GM23338 (cell line): ENCODE data around the gene NBAS. TPM values are rescaled to one million over a fixed set of nuclear protein-coding genes. Genes with fewer than 3 reads are reported as not detected.

ENCODE experiments used
- ATAC-seq: fragments of 200-7000 bp; cut with Tn5 transposase; 3 replicates; pipeline ENCODE4 v1.9.1; 2020
- DNase-seq: peaks from one replicate; pipeline ENCODE4 v3.0.0-alpha.2; 2015; ENCODE audit warnings: low spot score
- H2AFZ ChIP-seq: fragments of 200-600 bp; sonication (generic); 2 replicates; pipeline ENCODE4 v1.8.0; 2016; ENCODE audit warnings: antibody characterized with exemption, mild to moderate bottlenecking, moderate library complexity
- H3F3A ChIP-seq: fragments of 200-600 bp; sonication (generic); replicated peaks from 2 replicates; pipeline ENCODE4 v1.8.0; 2017; ENCODE audit warnings: antibody characterized with exemption, mixed run types, low read depth
- H3K27ac ChIP-seq: fragments of 200-600 bp; sonication (generic); 2 replicates; pipeline ENCODE4 v1.6.1; 2016; ENCODE audit warnings: low read depth
- H3K27me3 ChIP-seq: fragments of 200-600 bp; sonication (generic); 2 replicates; pipeline ENCODE4 v1.8.0; 2016; ENCODE audit warnings: mild to moderate bottlenecking, mixed run types, moderate library complexity; ENCODE audit not compliant: insufficient read depth
- H3K36me3 ChIP-seq: fragments of 200-600 bp; sonication (generic); 2 replicates; pipeline ENCODE4 v1.8.0; 2016; ENCODE audit warnings: mild to moderate bottlenecking; ENCODE audit not compliant: insufficient read depth
- H3K4me1 ChIP-seq: fragments of 200-600 bp; sonication (generic); 2 replicates; pipeline ENCODE4 v1.8.0; 2016; ENCODE audit warnings: mild to moderate bottlenecking, moderate library complexity; ENCODE audit not compliant: insufficient read depth
- H3K4me2 ChIP-seq: fragments of 200-600 bp; sonication (generic); 2 replicates; pipeline ENCODE4 v1.7.1; 2017; ENCODE audit warnings: mixed run types
- H3K4me3 ChIP-seq: fragments of 200-600 bp; sonication (generic); 2 replicates; pipeline ENCODE4 v1.6.1; 2016; ENCODE audit warnings: mixed run types
- H3K79me2 ChIP-seq: fragments of 200-600 bp; sonication (generic); replicated peaks from 2 replicates; pipeline ENCODE4 v1.8.0; 2017; ENCODE audit warnings: mild to moderate bottlenecking; ENCODE audit not compliant: insufficient read depth
- H3K9me2 ChIP-seq: fragments of 200-600 bp; sonication (generic); 2 replicates; pipeline ENCODE4 v1.8.0; 2017; ENCODE audit not compliant: insufficient read depth
- H4K20me1 ChIP-seq: fragments of 200-600 bp; sonication (generic); replicated peaks from 2 replicates; pipeline ENCODE4 v1.8.0; 2017; ENCODE audit warnings: mild to moderate bottlenecking; ENCODE audit not compliant: insufficient read depth
- H3K27ac Mint-ChIP-seq: 2 replicates; pipeline ENCODE4 v1.8.0; 2020; ENCODE audit warnings: inconsistent platforms, mild to moderate bottlenecking, moderate library complexity, mixed read lengths
- H3K27me3 Mint-ChIP-seq: 3 replicates; pipeline ENCODE4 v1.8.0; 2022; ENCODE audit warnings: low read depth, mild to moderate bottlenecking, moderate library complexity, mixed read lengths, inconsistent platforms; ENCODE audit not compliant: insufficient read depth, poor library complexity
- H3K36me3 Mint-ChIP-seq: 3 replicates; pipeline ENCODE4 v1.8.0; 2021; ENCODE audit warnings: low read depth, mild to moderate bottlenecking, inconsistent platforms, moderate library complexity, mixed read lengths
- H3K4me1 Mint-ChIP-seq: 3 replicates; pipeline ENCODE4 v1.8.0; 2020; ENCODE audit warnings: mild to moderate bottlenecking, inconsistent platforms, mixed read lengths
- H3K4me3 Mint-ChIP-seq: 3 replicates; pipeline ENCODE4 v1.8.0; 2021; ENCODE audit warnings: moderate library complexity, mild to moderate bottlenecking, inconsistent platforms, mixed read lengths
- H3K9me3 Mint-ChIP-seq: 3 replicates; pipeline ENCODE4 v1.8.0; 2020; ENCODE audit warnings: moderate library complexity, mild to moderate bottlenecking, inconsistent platforms, mixed read lengths
- CREB1 ChIP-seq: fragments of 250-450 bp; sonication (Bioruptor Pico); IDR thresholded peaks from 2 replicates; pipeline ENCODE4 v1.5.0; 2020; ENCODE audit warnings: low read depth, mild to moderate bottlenecking, moderate library complexity
- EZH2 ChIP-seq: fragments of 200-600 bp; sonication (generic); IDR thresholded peaks from one replicate; pipeline ENCODE4 v1.8.0; 2017; ENCODE audit warnings: antibody characterized with exemption, mild to moderate bottlenecking, low read depth; ENCODE audit not compliant: unreplicated experiment
- EZH2phosphoT487 ChIP-seq: fragments of 200-600 bp; sonication (generic); IDR thresholded peaks from one replicate; pipeline ENCODE4 v1.8.1; 2018; ENCODE audit warnings: antibody characterized with exemption; ENCODE audit not compliant: unreplicated experiment
- JUNB ChIP-seq: IDR thresholded peaks from one replicate; pipeline ENCODE4 v1.6.1; 2016; ENCODE audit warnings: antibody characterized with exemption; ENCODE audit not compliant: unreplicated experiment
- NANOG ChIP-seq: IDR thresholded peaks from 2 replicates; pipeline ENCODE4 v1.6.1; 2016; ENCODE audit warnings: antibody characterized with exemption, borderline replicate concordance
- POLR2AphosphoS5 ChIP-seq: IDR thresholded peaks from 2 replicates; pipeline ENCODE4 v1.6.1; 2016; ENCODE audit warnings: antibody characterized with exemption, low read depth
- STAT1 ChIP-seq: IDR thresholded peaks from one replicate; pipeline ENCODE4 v1.6.1; 2016; ENCODE audit warnings: antibody characterized with exemption; ENCODE audit not compliant: unreplicated experiment
- ZNF114 ChIP-seq: fragments of 250-450 bp; sonication (Bioruptor Pico); IDR thresholded peaks from 2 replicates; pipeline ENCODE4 v1.5.0; 2020; ENCODE audit warnings: mild to moderate bottlenecking, moderate library complexity
- ZNF331 ChIP-seq: fragments of 250-450 bp; sonication (Bioruptor Pico); IDR thresholded peaks from 2 replicates; pipeline ENCODE4 v1.5.0; 2020; ENCODE audit warnings: low read depth, mild to moderate bottlenecking, moderate library complexity
- polyA plus RNA-seq: library from polyadenylated mRNA; unstranded; fragments of >200 nt; fragmentation: Nextera tagmentation; extraction: Ambion mirVana; gene quantifications from 2 replicates; pipeline ENCODE4 v1.2.1, GENCODE V29; 2016
- total RNA-seq: library from RNA; depleted of rRNA; stranded (reverse); fragments of >200 nt; shearing (Covaris generic); gene quantifications from 2 replicates; pipeline ENCODE4 v1.2.3, GENCODE V29; 2014
- TF ChIP-seq, protein P1 (sequence below), 2 experiments: fragments of 200-600 bp in 1 of 2; sonication (generic) in 1 of 2; conservative IDR thresholded peaks; 2 replicates each; pipeline versions ENCODE4 v1.5.1 to v1.6.1; 2016 to 2017; ENCODE audit warnings: antibody characterized with exemption in 2 of 2, low read depth in 2 of 2, mild to moderate bottlenecking in 2 of 2, moderate library complexity in 1 of 2
- TF ChIP-seq, protein P2 (sequence below): fragments of 250-450 bp; sonication (Bioruptor Pico); IDR thresholded peaks from 2 replicates; pipeline ENCODE4 v1.5.0; 2020; ENCODE audit warnings: mild to moderate bottlenecking, moderate library complexity
- TF ChIP-seq, protein P3 (sequence below): IDR thresholded peaks from 2 replicates; pipeline ENCODE4 v1.6.1; 2016; ENCODE audit warnings: antibody characterized with exemption
- TF ChIP-seq, protein P4 (sequence below): IDR thresholded peaks from one replicate; pipeline ENCODE4 v1.6.1; 2018; ENCODE audit warnings: antibody characterized with exemption; ENCODE audit not compliant: unreplicated experiment

Gene NBAS
- total and polyA plus RNA-seq, 2 experiments from 2014 or later = 24.8 to 38.9 TPM

DNA sequence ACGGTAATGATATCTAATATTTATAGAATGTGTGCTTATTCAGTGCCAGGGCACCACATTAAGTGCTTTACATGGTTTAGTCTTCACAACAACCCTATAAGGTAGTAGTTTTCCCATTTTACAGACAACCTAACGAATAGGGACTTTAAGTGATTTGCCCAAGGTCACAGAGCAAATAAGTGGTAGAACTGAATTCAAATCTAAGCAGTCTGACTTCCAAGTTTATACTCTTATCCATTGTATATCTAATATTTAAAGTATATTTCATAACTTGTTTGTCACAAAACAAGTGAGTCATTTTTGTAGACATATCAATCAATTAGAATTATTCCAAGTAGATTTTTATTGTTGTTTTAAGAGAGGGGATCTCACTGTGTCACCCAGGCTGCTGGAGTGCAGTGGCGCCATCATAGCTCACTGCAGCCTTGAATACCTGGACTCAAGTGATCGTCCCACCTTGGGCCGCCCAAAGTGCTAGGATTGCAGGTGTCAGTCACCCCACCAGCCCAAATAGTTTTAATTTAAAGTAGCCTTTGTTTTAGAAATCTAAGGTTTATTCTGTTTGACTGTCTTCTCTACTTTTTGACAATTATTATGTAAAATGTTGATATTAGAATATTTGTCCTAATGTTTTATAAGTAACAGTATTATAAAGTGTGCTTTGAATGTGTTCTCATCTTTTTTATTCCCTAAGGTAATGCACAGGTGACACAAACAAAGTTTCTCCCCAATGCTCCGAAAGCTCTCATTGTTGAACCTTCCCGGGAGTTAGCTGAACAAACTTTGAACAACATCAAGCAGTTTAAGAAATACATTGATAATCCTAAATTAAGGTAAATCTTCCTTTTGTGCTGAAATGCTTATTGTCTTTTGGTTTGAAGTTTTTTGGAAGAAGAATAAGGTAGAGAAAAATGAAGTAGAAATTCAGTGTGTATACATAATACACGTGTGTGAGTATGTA is 45.6 kb upstream of the NBAS start:
- peaks cover 64% of the 10 kb centered on the region for H3K36me3 ChIP-seq
- TF ChIP-seq EZH2phosphoT487 (no peak), STAT1 (no peak), ZNF114 (CRISPR knock-in tag) (no peak), POLR2AphosphoS5 (no peak), JUNB (no peak), ZNF331 (CRISPR knock-in tag) (no peak), EZH2 (no peak), CREB1 (no peak), NANOG (no peak)
- TF ChIP-seq, protein P1, sequence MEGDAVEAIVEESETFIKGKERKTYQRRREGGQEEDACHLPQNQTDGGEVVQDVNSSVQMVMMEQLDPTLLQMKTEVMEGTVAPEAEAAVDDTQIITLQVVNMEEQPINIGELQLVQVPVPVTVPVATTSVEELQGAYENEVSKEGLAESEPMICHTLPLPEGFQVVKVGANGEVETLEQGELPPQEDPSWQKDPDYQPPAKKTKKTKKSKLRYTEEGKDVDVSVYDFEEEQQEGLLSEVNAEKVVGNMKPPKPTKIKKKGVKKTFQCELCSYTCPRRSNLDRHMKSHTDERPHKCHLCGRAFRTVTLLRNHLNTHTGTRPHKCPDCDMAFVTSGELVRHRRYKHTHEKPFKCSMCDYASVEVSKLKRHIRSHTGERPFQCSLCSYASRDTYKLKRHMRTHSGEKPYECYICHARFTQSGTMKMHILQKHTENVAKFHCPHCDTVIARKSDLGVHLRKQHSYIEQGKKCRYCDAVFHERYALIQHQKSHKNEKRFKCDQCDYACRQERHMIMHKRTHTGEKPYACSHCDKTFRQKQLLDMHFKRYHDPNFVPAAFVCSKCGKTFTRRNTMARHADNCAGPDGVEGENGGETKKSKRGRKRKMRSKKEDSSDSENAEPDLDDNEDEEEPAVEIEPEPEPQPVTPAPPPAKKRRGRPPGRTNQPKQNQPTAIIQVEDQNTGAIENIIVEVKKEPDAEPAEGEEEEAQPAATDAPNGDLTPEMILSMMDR (conservative IDR thresholded peaks at IDR 0.05; ENCODE audit: low read depth in 2 of 2) = no peak
- TF ChIP-seq, protein P2, sequence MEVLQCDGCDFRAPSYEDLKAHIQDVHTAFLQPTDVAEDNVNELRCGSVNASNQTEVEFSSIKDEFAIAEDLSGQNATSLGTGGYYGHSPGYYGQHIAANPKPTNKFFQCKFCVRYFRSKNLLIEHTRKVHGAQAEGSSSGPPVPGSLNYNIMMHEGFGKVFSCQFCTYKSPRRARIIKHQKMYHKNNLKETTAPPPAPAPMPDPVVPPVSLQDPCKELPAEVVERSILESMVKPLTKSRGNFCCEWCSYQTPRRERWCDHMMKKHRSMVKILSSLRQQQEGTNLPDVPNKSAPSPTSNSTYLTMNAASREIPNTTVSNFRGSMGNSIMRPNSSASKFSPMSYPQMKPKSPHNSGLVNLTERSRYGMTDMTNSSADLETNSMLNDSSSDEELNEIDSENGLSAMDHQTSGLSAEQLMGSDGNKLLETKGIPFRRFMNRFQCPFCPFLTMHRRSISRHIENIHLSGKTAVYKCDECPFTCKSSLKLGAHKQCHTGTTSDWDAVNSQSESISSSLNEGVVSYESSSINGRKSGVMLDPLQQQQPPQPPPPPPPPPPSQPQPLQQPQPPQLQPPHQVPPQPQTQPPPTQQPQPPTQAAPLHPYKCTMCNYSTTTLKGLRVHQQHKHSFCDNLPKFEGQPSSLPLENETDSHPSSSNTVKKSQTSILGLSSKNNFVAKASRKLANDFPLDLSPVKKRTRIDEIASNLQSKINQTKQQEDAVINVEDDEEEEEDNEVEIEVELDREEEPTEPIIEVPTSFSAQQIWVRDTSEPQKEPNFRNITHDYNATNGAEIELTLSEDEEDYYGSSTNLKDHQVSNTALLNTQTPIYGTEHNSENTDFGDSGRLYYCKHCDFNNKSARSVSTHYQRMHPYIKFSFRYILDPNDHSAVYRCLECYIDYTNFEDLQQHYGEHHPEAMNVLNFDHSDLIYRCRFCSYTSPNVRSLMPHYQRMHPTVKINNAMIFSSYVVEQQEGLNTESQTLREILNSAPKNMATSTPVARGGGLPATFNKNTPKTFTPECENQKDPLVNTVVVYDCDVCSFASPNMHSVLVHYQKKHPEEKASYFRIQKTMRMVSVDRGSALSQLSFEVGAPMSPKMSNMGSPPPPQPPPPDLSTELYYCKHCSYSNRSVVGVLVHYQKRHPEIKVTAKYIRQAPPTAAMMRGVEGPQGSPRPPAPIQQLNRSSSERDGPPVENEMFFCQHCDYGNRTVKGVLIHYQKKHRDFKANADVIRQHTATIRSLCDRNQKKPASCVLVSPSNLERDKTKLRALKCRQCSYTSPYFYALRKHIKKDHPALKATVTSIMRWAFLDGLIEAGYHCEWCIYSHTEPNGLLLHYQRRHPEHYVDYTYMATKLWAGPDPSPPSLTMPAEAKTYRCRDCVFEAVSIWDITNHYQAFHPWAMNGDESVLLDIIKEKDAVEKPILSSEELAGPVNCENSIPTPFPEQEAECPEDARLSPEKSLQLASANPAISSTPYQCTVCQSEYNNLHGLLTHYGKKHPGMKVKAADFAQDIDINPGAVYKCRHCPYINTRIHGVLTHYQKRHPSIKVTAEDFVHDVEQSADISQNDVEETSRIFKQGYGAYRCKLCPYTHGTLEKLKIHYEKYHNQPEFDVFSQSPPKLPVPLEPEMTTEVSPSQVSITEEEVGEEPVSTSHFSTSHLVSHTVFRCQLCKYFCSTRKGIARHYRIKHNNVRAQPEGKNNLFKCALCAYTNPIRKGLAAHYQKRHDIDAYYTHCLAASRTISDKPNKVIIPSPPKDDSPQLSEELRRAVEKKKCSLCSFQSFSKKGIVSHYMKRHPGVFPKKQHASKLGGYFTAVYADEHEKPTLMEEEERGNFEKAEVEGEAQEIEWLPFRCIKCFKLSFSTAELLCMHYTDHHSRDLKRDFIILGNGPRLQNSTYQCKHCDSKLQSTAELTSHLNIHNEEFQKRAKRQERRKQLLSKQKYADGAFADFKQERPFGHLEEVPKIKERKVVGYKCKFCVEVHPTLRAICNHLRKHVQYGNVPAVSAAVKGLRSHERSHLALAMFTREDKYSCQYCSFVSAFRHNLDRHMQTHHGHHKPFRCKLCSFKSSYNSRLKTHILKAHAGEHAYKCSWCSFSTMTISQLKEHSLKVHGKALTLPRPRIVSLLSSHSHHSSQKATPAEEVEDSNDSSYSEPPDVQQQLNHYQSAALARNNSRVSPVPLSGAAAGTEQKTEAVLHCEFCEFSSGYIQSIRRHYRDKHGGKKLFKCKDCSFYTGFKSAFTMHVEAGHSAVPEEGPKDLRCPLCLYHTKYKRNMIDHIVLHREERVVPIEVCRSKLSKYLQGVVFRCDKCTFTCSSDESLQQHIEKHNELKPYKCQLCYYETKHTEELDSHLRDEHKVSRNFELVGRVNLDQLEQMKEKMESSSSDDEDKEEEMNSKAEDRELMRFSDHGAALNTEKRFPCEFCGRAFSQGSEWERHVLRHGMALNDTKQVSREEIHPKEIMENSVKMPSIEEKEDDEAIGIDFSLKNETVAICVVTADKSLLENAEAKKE (CRISPR knock-in tag) = no peak
- TF ChIP-seq, protein P3, sequence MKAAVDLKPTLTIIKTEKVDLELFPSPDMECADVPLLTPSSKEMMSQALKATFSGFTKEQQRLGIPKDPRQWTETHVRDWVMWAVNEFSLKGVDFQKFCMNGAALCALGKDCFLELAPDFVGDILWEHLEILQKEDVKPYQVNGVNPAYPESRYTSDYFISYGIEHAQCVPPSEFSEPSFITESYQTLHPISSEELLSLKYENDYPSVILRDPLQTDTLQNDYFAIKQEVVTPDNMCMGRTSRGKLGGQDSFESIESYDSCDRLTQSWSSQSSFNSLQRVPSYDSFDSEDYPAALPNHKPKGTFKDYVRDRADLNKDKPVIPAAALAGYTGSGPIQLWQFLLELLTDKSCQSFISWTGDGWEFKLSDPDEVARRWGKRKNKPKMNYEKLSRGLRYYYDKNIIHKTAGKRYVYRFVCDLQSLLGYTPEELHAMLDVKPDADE = no peak
- TF ChIP-seq, protein P4, sequence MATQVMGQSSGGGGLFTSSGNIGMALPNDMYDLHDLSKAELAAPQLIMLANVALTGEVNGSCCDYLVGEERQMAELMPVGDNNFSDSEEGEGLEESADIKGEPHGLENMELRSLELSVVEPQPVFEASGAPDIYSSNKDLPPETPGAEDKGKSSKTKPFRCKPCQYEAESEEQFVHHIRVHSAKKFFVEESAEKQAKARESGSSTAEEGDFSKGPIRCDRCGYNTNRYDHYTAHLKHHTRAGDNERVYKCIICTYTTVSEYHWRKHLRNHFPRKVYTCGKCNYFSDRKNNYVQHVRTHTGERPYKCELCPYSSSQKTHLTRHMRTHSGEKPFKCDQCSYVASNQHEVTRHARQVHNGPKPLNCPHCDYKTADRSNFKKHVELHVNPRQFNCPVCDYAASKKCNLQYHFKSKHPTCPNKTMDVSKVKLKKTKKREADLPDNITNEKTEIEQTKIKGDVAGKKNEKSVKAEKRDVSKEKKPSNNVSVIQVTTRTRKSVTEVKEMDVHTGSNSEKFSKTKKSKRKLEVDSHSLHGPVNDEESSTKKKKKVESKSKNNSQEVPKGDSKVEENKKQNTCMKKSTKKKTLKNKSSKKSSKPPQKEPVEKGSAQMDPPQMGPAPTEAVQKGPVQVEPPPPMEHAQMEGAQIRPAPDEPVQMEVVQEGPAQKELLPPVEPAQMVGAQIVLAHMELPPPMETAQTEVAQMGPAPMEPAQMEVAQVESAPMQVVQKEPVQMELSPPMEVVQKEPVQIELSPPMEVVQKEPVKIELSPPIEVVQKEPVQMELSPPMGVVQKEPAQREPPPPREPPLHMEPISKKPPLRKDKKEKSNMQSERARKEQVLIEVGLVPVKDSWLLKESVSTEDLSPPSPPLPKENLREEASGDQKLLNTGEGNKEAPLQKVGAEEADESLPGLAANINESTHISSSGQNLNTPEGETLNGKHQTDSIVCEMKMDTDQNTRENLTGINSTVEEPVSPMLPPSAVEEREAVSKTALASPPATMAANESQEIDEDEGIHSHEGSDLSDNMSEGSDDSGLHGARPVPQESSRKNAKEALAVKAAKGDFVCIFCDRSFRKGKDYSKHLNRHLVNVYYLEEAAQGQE = no peak

More for the DNA sequence above, 45.6 kb upstream of the NBAS start:
- H3K4me1 ChIP-seq = no peaks in the 10 kb centered on the region; the same call in 1 of the 2 replicates
- no peak overlapping the region for H3K4me3 Mint-ChIP-seq
- H2AFZ ChIP-seq = no peak overlapping the region
- H3F3A ChIP-seq = no peaks in the 10 kb centered on the region
- ATAC-seq (no peak), DNase-seq (no peak)
- peaks cover 85% of the 10 kb centered on the region for H3K36me3 Mint-ChIP-seq
- peaks cover 8% of the 10 kb centered on the region; the same call in 1 of the 2 replicates for H4K20me1 ChIP-seq
- H3K9me3 Mint-ChIP-seq = peaks cover 6% of the 10 kb centered on the region; the same call in 2 of the 3 replicates
- H3K27ac Mint-ChIP-seq = no peak overlapping the region
- no peak overlapping the region for H3K27ac ChIP-seq
- H3K4me1 Mint-ChIP-seq = no peaks in the 10 kb centered on the region
- no peaks in the 10 kb centered on the region for H3K27me3 ChIP-seq
- no peaks in the 10 kb centered on the region for H3K9me2 ChIP-seq
- H3K4me2 ChIP-seq = no peak overlapping the region
- H3K27me3 Mint-ChIP-seq = no peaks in the 10 kb centered on the region
- no peak overlapping the region for H3K4me3 ChIP-seq
- no peaks in the 10 kb centered on the region for H3K79me2 ChIP-seq
